GM21576 (cell line): ENCODE data around the gene SNTB2.
A peak's percentile ranks its signal among the peaks of the same experiment; 100 is the strongest.

Experiments
- ATAC-seq: cut with Tn5 transposase; IDR thresholded peaks from one replicate; pipeline ENCODE4 v1.9.1; 2021; ENCODE audit warnings: mild to moderate bottlenecking, moderate library complexity; ENCODE audit not compliant: unreplicated experiment

The SNTB2 gene

DNA sequence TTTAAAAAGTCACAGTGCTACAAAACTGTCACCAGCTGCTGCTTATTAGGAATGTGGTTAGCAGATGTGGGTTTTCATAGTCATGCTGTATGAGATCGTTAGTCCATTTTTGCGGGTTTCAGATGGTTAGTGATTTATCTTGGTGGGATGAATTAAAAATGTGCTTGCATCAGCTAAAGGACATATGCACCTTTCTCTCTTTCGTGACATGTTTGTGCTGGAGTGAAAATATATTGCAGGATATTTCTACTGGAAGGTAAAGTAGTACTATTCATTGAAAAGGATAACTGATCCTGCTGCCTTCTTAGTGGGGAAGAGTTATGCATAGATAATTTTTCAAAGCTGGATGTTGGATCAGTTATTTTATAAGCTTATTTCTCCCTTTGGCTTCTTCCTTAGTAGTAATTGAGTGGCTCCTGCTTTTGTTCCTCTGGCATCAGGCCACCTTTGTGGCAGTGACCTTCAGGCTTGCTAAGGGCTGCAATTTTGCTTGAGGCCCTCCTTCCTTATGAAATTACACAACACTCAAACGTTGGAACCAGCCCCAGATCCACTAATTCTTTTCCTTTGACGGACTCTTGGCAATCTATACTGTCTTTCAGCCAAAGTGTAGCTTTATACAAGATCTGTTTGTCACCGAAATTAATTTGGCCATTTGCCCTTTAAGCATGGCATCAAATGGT, 7.5 kb upstream of the SNTB2 start:
- ATAC-seq = no peak

DNA sequence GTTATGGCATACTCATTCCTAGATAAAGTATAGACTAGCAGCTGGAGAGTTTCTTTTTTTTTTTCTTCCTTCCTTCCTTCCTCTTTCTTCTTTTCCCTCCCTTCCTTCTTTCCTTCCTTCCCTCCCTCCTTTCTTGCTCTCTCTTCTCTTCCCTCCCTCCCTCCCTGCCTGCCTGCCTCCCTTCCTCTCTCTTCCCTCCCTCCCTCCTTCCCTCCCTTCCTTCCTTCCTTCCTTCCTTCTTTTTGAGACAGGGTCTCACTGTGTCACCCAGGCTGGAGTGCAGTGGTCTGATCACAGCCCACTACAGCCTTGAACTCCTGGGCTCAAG, 7.0 kb upstream of the SNTB2 start:
- ATAC-seq = no peak

DNA sequence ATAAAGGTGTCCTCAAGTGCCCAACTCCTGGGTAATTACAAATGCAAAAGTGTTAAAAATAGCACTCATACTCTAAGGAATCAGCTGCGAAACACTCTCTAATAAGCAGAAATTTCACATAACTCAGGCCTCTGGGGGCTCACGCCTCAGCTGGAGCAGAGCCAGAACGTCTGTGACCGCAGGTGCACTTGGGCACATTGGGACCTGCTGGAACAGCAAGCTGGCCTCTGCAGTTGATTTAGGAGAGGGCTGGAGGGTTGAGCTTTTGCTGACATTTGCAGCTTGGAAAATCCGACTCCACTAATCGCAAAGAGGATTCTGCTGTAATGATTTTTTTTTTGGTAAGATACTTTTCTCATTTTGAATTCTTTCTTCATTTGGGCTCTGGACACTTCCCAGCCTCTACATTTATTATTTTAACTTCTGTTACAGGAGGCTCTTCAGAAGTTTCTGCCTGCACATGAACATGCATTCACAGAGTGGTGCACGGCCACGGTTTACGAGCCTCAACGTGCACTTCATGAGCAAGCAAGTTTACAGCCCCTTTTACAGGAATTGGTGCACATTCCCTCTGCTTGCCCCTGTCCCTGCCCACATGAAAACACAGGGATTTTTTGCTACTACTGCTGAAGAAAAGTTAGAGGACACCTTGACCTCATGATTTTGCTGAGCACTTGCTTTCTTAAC, 4.1 kb upstream of the SNTB2 start:
- ATAC-seq = no peak

DNA sequence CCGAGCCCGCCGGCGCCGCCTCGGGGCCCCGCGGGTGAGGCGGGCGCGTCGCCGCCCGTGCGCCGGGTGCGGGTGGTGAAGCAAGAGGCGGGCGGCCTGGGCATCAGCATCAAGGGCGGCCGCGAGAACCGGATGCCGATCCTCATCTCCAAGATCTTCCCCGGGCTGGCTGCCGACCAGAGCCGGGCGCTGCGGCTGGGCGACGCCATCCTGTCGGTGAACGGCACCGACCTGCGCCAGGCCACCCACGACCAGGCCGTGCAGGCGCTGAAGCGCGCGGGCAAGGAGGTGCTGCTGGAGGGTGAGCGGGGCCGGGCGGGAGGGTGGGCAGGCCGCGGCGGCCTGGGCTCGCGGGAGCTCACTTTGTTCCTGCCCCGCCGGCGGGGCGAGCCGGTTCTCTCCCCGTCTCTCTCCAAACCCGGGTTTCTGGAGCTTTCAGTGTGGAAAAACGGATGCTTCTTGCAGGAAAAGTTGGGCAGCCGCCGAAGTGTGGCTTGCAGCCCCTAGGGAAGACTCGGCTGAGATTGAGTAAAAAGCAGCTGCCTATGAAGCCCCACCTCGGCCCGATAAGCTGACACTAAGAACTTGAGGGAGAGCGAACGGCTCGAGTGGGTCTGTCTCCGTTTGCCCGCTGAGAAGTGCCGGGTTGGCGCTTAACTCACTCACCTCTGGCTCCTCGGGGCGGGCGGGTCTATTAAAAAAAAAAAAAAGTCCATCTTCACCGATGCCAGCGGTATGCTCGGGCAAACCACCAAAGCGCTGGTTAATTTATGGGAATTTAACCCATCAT, 677 bp downstream of the SNTB2 start:
- peak; percentile 21 for ATAC-seq

DNA sequence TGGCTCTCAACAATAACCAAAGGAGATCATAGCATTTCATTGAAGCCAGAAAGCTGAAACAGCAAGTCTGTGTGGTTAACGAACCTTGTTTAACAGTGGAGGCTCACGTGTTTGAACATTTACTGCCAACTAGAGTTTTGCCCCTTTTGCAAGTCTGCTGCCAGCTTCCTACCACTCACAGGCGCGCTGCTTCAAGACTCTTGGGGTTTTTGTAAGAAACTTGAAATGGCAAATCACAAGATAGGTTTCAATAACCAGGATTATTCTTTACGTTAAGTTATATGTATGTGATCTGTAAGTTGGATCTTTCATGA, 1.2 kb downstream of the SNTB2 start:
- ATAC-seq = no peak

DNA sequence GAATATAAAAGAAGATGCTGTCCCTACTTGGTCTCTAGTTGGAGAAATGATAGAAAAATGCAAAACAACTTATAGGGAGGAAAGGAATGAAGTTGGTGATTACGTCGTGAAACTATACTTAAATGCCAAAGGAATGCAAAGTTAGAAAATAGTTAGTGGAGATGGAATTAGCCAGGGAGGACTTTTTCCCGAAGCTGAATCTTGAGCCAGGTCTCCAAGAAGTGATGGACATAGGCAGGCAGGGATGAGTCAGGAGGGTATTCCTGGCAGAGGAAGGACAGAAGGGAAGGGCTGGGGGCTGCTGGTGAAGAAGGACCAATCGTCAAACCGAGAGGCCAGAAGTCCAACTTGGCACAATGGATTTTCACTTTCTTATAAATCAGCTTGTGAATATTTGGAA, 1.8 kb downstream of the SNTB2 start:
- no peak for ATAC-seq

DNA sequence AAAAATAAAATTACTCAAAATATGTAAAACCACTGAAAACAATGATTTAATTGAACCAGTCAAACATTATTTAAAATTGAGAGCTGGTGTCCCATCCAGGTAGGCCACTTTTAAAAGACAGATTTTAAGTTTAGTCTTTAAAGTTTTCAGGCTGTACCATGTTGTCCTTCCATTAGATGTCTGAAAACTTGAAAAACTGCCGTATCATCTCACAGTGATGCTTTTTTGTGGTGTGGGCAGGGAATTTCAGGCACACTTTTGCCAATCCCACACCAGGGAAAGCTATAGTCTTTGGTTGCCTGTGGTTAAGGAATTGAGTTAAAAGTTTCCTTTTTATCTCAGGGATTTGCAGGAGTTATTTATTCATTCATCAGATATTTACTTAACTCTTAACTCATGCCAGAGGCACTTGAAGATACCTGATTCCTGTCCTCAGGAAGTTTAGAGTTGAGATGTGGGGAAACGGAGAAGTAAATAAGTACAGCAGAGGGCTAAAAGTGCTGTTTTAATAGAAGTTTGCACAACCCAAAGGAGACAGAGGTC, 3.2 kb downstream of the SNTB2 start:
- no peak for ATAC-seq

DNA sequence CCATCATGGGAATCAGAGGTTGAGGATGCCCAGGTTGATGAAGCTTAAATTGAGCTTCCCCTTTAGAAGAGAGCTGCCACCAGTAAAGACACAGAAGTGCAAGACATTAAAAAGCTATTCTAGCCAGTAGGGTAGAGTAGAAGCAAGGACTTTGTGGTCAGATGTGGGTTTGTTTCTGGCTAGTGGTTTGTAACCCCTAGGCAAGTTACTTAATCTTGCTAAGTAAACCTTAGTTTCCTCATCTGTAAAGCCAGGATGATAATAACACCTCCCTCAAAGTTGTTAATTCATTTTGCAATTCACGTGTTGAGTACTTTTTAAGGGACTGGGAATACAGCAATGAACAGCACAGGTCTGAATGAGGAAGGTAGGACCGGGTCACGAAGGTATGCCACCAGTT, 3.6 kb downstream of the SNTB2 start:
- no peak for ATAC-seq

DNA sequence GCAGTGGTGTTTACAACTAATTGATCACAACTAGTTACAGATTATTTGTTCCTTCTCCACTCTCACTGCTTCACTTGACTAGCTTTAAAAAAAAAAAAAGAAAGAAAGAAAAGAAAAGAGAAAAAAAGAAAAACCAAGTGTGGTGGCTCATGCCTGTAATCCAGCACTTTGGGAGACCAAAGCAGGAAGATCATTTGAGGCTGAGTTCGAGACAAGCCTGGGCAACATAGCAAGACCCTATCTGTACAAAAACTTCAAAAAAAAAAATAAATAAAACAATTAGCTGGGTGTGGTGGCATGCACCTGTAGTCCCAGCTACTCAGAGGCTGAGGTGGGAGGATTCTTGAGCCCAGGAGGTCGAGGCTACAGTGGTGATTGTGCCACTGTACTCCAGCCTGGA, 4.2 kb downstream of the SNTB2 start:
- no peak for ATAC-seq

DNA sequence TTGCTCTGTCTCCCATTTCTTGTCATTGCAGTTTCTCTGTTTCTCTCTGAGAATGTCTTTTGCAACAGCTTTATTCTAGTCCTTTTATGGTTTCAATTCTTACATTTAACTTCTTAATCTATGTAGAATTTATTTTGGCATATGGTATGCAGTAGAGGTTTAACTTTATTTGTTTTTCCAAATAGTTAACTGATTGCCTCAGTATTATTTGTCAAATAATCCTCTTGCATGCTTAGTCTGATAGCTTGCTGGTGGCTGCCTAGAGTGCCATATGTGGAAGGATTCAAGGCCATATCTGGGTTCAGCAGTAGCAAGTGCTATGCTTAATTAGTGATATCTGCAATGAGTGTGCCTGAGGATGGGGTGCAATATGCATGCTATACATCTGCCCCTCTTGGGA, 6.9 kb downstream of the SNTB2 start:
- no peak for ATAC-seq

DNA sequence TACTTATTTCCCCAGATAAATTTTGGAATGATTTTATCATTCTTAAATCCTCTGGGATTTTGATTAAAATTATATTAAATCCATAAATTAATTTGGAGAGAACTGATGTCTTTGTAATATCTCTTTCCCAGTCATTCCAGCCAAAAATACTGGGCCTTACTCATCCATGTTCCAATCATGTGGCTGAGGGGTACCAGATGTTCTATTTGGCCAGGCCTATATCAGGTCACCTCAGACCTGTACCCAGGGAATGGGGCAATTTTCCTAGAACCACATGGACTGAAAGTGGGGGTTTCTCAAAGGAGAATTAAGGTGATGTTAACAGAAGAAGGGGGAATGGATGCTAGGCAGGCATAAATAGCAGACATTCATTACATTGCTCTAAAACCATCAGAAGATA, 7.5 kb downstream of the SNTB2 start:
- ATAC-seq = no peak

DNA sequence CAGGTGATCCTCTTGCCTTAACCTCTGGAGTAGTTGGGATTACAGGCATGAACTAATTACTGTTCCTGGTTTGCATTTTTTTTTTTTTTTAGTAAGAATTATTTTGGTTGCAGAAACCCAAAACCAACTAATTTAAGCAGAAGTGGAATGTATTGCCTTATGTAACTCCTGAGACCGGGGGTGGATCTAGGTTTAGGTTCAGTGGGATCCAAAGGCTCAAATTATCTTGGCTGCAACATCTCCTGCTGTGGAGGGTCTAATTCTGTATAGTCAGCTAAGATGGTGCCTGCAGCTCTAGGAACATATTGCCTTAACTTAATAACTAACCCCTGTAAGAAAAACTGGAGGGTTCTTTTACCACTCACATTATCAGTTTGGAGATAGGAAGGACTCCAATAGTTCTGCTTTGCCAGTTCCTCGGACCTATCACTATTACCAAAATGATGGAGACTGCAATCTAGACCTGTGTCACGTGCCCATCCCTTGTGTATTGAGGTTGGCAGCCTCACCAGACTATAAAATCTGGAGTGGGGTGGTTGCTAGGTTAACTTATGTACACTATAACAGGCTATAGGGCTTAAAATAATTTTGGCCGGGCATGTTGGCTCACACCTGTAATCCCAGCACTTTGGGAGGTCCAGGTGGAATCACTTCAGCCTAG, 8.5 kb downstream of the SNTB2 start:
- no peak for ATAC-seq

DNA sequence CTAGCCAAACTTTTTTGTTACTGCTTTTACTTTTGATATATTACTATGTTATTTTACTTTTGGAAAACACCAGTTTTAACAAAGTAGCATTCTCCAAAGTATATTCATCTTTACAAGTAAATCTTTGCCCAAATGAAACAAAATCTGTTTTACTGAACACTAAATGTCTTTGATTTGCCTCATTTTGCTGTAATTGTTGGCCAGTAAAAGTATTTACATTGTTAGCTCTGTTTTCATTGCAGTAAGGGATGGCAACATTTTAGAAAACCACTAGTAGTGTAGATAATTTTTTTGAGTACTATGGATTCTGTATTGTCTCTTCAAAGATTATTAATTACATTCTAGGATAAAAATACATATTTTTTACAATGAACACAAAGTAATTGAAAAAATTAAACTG, 10.6 kb downstream of the SNTB2 start:
- no peak for ATAC-seq

DNA sequence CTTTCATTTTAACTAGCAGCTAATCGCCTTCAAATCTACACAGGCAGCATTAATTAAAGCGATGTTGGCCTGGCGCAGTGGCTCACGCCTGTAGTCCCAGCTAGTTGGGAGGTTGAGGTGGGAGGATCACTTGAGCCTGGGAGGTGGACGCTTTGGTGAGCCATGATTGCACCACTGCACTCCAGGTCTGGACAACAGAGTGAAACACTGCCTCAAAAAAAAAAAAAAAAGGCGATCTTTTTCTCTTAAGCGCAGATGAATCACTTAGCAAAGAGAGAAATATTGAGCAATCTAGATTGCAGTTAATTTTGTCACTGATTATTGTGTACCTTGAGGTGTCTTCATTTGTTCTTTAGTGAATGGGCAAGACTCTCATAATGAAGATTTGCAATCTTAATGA, 12.4 kb downstream of the SNTB2 start:
- ATAC-seq = no peak

DNA sequence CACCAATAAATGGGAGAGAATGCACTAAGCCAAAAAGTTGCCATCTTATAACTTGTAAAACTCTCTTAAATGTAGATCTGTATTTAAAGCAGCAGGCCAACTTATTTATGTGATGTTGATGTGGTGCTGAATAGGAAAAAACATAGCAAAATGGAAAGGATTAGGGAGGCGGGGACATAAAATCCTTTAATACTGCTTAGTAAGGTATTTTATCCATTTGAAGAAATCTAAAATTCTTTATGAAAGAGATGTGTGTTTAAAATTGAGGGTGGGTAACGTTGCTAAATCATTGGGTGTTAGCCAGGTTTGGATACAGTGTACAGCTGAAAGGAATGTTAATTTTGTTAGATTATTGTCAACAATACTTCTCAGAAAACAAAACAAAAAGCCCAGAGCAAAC, 14.3 kb downstream of the SNTB2 start:
- ATAC-seq = no peak

DNA sequence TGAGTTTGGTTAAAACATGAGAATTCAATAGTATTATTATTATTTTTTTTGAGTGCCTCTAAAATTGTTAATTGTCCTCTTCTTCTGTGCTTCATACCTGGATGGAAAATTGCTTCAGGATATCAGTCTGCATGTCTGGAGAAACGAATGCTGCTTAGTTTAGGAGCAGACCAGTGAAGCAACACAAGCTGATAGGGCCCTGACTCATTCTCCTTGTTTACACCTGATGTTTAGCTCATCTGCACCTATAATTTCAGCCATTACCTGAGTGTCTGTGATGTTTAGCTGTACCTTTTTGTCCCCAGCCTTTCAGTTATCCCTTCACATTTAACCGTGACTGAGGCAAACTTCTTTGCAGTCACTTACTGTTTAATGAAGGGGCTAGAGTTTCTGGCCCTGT, 14.8 kb downstream of the SNTB2 start:
- ATAC-seq = no peak

DNA sequence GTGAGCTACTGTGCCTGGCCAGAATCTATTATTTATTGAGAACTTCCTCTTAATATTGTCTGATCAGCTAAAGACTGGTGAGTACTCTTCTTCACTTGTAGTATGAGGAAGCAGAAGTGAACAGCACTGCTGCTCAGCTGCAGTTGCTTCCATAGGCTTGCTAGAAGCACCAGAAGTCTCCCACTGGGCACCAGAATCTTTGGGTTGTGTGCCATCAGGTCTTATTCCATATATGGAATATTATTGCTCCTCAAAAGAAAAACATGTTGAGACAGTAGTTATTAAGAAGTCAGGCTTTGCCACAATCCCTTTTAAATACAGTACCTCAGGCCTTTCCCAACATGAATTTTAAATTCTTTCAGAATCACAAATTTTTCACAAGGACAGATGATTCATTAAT, 17.2 kb downstream of the SNTB2 start:
- ATAC-seq = no peak

DNA sequence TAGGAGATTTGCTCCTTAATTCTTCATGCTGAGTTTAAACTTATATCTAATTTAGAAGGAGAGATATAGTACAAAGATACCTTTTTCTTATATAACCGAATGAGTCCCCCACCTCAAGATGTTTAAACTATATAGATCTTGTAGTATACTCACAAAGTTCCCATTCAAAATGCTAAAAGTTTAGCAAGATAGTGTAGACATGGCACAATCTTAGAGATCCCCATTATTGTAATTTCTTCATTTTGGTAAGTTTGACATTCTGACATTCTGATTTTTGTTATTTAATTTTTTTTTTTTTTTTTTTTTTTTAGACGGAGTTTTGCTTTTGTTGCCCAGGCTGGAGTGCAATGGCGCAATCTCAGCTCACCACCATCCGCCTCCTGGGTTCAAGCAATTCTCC, 22.8 kb downstream of the SNTB2 start:
- no peak for ATAC-seq

DNA sequence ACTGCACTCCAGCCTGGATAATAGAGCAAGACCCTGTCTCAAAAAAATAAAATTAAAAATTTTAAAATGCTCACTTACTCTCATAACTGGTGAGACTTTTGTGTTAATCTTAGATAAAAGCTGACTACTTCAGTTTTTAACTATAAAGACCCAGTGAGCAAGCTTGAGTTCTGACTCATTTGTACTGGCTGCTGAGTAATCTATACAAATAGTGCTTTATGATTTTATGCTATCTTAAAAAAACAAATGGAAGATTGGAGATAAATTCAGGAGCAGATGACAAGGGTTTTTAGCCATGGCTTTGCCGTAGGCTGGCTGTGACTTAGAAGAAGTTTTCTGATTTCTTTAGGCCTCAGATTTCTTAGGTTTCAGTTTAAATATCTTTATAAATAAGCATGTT, 30.5 kb downstream of the SNTB2 start:
- no peak for ATAC-seq

DNA sequence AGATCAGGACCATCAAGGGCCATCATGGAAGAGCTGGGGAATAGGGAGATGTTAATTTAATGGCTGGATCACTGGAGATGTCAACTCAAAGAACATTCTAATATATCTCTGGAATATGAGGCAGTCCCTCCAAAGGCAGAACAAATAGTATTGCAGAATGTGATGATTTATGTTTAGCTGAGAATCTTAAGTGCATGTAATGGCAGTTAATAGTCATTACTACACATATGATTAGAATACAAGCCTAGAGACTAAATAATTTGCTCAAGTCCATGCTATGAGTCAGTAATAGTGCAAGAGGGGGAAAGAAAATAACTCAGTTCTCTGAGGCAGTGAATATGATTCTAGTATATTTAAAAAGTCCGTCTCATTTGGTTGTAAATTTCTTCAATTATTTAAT, 32.3 kb downstream of the SNTB2 start:
- no peak for ATAC-seq

DNA sequence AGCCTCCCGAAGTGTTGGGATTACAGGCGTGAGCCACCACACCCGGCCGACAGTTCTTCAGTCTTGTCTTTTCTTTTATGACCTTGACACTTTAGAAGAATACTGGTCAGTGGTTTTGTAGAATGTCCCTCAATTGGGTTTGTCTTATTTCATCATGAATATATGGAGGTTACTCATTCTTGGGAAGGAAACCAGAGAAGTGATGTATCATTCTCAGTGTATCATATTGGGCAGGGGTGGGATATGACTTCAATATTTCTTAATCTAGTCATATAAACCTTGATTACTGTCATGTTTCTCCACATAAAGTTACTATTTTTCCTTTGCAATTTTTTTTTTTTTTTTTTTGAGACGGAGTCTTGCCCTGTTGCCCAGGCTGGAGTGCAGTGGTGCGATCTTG, 36.9 kb downstream of the SNTB2 start:
- ATAC-seq = no peak

DNA sequence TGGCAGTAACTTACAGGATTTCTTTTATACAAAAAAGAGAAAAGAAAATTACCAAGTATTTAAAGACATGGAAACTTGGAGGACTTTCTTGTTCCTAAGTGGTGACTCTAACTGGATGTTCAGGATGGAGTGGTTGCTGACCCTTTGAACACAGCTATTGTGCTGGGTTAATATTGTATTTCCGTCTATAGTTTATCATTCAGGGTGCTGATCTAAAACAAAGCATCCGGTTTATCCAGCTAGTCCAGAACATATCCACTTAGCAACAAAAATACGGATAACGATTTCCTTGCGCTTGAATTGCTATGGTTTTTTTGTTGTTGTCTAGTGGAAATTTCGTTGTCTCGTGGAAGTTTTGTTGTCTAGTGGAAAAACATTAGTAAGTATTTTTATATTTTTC, 38.2 kb downstream of the SNTB2 start:
- no peak for ATAC-seq
